Erythroblast (primary cell): Measurements from ENCODE around the gene CNPY4.

ENCODE experiments used
- GATA1 ChIP-seq: IDR thresholded peaks from 2 replicates; pipeline ENCODE4 v1.6.1; 2011; ENCODE audit warnings: low read depth, mild to moderate bottlenecking, control low read depth, low read length, moderate library complexity
- POLR2A ChIP-seq: IDR thresholded peaks from 2 replicates; pipeline ENCODE4 v1.6.1; 2011; ENCODE audit warnings: mild to moderate bottlenecking, low read length

DNA sequence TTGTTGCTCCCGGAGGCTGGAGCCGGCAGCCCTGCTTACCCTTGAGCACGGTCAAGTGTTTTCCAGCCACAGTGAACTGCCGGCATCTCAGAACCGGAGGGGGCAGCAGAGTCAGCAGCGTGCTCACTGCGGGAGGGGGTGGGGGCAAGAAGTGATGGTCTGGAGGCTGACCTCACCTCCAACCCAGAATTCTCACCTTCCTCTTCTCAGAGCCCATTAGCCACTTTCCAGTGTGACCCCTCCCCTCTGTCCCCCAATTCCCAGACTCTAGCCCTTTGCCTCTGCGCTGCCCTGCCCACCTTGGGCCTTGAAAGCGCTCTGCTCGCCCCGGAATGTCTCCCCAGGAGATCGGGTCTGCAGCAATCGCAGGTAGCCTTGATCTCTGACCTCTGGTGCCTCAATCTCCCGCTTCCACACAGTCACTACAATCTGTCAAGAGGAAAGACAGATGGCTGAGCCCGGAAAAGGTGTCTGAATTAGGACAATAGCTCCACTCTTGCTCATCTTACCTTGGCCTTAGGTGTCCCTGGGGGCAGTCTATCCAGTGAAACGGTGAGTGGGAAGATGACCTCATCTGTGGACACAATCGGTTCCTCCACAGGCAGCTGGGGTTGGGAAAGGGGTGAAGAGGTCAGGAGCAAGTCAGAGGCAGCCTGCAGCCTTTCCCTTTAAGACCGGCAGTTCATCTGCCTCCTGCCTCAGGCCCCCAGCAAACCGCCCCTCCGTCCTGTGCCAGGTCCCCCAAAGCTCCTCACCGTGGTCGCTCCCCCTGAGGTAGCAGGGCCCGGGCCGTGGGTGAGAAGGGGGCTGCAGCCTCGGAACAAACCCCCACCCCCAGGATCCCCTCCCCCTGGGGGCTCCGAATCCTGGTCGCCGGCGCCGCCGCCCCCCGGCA is 38.1 kb downstream of the CNPY4 start:
- TF ChIP-seq POLR2A (no peak), GATA1 (no peak)
